Inflammatory macrophage treated with lipopolysaccharide for 1 hour (primary cell): ENCODE results near the gene PTRH1.

Experiments
- DNase-seq, 2 donors: peaks; one replicate each; pipeline ENCODE4 v3.0.0-alpha.2; 2020 to 2022

The PTRH1 gene

DNA sequence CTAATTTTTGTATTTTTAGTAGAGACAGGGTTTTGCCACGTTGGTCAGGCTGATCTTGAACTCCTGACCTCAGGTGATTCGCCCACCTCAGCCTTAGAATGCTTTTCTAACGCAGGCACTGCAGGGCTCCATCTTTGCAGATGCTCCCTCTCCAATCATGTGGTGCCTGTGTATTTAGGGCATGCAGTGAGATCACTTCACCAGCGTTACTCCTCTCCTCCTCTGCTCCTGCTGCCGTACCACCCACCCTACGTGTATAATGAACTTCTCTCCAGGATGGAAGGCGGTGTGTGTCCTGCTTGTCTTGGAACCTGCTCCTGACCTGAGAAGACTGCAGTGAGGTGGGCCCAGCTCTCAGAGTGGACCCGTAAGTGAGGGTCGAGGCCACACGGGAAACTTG, 22.3 kb downstream of the PTRH1 start:
- DNase-seq, result no peak

DNA sequence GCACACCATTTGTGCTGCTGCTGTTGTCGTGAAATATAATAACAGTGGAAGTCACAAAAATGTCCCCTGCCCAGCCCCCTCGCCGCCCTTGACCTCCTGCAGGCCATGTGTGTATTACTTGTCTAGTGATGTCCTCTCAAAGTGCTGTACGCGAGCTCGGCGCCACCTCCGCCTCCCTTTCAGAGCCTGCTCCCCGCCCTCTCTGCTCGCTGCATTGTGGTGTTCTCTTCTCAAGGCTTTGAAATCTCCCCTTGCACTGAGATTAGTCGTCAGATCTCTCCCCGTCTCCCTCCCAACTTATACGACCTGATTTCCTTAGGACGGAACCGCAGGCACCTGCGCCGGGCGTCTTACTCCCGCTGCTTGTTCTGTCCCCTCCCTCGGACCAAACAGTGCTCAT, 23.4 kb downstream of the PTRH1 start:
- DNase-seq, result no peak

DNA sequence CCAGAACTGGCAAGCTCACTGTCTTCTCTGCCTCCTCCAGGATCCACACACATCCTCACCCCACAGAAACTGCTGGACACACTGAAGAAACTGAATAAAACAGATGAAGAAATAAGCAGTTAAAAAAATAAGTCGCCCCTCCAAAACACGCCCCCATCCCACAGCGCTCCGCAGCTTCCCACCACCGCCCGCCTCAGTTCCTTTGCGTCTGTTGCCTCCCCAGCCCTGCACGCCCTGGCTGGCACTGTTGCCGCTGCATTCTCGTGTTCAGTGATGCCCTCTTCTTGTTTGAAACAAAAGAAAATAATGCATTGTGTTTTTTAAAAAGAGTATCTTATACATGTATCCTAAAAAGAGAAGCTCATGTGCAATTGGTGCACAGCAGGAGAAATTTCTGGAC, 24.7 kb downstream of the PTRH1 start:
- no peak for DNase-seq

DNA sequence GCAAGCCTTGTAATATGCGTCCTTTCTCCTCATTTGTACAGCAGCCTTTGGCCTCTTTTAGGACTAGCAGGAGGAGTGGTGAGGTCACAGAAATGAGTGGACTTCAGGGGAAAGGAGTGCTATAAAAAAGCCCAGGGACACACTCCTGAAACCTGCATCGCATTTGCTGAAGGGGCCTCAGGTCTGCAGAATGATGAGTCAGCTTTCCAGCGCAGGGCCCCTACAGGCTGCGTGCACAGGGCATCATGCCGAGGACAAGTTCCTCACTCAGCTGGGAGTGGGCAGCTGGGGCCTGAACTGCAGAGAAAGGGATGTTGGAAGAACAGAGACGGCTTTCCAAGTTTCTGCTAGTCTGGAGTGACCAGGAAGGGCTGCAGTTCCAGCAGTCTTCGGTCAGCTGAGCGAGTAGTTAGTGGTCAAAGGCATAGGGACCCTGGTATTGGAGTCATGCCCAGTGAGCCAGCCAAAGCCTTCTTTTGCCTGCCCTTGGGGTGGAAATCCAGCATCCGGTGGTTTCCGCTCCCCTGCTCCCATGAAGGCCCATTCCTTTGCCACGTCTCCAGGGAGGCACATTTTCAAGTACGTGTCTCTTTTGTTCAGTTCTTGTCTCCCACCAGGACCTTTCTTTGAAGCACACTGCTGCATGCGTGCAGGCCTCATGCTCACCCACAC, 26.0 kb downstream of the PTRH1 start:
- DNase-seq, result no peak

DNA sequence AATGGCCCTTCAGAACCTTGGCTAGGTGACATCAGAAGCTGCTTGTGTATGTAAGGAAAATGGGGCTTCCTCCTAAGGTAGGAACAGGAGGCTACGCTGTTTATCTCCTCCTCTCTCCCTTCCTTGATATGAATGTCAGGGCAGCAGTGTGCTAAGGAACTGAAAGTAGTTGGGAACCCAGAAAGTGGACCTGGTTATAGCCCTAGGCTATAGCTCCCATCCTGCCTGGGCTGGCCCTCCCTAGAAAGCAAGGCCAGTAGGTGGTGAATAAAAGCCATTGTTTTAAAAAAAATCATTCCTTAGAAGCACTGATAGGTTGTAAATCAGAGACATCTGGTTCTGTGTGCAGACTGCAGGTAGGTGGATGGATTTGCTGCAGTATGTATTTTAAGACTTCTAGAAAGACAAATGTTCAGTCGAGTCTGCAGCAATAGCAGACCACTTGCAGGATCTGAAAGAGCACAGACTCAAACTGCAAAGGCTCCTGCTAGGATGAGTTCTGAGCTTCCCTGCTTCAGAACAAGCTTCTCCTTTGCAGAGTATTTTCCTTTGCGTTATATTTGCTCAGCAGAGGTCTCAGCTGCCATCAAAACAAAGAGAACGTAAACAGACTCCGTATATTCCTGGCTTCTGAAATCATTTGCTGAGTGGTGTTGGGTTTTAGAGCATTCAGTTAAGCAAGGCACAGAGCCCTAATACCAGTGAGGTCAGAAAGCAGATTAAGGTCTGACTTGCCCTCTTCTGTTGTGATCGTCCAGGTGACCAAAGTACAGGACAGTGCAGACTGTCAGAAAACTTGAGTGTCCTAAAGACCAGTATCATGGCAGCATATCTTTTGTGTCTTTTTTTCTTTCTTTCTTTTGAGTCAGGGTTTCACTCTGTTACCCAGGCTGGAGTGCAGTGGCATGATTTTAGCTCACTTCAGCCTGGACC, 28.7 kb downstream of the PTRH1 start:
- no peak for DNase-seq

DNA sequence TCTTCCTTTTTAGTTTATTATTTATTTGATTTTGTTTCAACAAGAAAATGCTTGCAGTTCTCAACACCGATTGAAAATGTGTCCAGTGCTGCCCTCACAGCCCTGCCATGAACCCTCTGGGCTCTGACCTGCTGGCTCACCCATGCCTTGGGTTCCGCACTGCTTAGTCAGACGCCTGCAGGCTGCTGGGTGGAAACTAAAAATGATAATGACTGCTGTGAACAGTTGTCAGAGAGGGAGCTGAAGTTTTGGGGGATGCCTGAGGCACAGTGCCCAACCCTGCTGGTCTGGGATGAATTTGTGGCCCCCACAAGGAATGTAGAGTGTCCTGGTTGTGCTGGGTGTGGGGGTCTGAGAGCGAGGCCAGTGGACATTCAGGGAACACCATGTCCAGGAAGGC, 30.9 kb downstream of the PTRH1 start:
- no peak for DNase-seq

DNA sequence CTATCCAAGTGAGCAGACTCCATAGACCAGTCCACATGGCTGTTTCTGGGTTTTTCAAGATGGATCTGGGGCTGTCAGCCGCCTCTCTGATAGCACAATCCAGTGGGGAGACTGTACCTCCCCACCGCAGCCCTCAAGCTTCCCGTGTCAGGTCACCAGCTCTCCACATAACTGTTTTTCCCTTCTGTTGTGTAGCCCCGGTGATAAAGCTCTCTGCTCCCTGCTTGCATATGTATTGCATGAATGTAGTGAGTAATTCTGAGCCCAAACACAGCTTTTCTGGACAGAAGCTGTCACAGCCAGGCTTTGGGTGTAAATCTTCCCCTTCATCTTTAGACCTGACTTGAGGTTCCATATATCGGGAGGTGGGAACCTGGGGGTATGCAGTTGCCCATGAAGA, 31.7 kb downstream of the PTRH1 start:
- no peak for DNase-seq

DNA sequence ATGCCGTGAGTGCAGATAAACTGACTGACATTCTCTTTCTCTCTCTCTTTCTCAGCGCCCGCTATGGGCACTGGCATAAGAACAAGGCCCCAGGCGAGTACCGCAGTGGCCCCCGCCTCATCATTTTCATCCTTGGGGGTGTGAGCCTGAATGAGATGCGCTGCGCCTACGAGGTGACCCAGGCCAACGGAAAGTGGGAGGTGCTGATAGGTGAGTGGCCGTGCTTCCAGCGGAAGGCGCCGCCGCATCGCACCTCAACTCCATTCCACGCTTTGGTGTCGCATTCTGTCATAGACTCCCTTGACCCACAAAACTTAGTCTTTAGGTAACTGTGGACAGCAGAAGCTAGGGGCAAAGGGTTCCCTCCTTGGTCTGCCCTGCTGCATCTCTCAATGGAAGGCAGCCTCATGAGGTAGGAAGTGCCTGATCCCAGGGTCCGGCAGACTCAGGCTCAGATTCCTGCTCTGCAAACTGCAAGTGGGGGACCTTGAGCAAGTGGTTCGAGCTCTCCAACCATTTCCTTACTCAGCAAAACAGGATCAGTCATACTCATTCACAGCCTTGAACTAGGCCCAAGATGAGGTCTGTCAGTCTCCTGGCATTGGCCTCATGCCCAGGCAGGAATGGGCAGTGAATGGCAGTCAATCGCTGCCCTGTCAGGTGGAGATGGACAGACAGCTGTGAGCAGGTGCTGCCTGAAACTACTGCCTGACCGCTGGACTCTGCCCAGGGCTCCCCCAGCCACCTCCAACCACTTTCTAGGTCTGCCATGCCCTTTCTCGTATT, 32.9 kb downstream of the PTRH1 start:
- no peak for DNase-seq

DNA sequence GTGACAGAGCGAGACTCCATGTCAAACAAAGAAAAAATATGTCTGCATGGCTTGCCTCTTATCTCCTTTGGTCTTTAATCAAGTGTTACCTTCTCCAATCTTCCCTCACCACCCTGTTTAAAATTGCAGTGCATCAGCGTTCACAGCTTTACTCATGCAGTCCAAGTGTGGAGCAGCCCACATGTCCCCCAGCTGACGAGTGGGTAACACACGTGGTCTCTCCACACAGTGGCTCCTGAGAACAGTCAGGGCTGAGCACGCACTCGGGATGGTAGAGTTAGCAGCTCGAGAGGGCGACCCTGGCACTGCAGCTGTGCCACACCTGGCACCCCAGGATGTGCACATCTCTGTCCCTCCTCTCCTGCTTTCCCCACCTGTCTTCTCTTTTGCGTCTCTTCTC, 34.6 kb downstream of the PTRH1 start:
- DNase-seq, result no peak

DNA sequence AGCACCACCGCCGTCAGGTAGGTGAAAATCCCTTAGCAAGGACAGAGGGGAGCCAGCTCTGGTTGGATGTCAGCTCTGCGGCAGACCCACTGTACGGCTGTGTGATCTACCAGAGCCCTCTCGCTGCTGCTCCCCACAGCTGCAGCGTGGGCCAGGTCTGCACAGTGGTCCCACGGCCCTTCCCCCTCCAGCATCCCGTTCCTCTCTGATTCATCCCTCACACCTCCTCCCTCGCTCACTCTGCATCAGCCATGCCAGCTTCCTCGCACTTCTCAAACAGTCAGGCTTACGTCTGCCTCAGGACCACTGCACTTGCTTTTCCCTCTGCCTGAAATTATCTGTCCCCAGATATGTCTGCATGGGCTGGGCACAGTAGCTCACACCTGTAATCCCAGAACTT, 35.2 kb downstream of the PTRH1 start:
- no peak for DNase-seq

DNA sequence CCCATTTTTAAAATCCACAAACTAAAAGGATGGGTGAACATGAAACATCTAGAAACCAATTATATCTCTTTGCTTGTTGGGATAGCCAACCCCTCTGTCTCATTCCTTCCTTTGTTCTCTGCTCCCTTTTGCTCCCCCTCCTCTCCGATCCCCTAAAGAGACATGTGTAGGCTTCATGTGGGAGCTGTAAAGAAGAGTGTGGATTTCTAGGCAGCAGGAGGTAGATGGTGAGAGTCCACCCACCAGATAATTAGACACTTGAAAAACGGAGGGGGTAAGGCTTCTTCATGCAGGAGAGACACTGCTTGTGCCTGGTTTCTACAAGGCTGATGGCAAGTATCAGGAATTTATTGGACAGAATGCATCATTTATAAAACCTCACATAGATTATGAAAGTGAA, 36.0 kb downstream of the PTRH1 start:
- no peak for DNase-seq

DNA sequence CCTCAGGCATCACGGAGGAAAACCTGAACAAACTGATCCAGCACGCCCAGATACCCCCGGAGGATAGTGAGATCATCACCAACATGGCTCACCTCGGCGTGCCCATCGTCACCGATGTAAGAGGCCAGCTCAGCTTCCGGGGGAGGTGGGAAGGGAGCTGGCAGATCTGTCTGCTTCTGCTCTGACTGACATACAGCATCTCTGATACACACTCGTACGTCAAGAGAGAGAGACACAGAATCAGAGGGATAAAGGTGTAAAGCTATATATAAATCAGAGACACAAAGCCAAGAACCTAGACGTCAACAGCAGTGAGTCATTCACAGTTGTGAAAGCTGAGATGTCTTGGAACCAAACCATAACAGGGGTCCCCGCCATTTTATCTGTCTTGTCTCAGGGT, 38.8 kb downstream of the PTRH1 start:
- no peak for DNase-seq

DNA sequence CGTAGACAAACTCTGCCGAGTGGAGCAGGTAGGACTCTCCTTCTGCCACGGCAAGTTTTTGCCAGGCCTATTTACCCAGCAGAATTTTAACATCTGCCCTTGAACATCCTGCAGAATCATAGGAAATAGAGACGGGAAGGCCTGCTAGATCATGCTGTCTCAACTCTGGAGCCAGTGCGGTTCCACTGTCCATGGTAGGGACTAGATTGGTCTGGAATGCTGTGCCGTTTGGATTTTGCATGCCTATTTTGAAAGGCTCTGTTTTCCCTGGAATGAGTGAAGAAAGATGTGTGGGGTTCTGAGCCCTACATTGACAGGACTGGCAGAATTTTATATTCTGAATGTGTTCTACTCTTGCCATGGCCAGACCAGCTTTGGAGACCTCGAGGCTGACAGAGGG, 42.2 kb downstream of the PTRH1 start:
- DNase-seq, result no peak

DNA sequence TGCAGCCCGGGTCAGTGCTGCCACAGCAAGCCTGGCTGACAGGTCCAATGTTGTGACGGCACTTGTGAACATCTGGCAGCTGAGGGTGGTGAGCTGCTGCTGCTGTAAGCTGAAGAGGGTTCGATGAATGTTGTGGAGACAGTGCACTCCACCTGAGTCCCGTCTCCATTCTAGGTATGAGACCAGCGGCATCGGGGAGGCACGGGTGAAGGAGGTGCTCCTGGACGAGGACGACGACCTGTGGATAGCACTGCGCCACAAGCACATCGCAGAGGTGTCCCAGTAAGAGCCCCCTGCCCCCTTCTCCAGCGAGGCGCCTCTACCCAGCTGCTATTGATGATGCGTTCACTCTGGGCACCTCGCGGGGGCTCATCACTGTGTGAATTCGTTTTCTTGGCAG, 47.6 kb downstream of the PTRH1 start:
- no peak for DNase-seq

DNA sequence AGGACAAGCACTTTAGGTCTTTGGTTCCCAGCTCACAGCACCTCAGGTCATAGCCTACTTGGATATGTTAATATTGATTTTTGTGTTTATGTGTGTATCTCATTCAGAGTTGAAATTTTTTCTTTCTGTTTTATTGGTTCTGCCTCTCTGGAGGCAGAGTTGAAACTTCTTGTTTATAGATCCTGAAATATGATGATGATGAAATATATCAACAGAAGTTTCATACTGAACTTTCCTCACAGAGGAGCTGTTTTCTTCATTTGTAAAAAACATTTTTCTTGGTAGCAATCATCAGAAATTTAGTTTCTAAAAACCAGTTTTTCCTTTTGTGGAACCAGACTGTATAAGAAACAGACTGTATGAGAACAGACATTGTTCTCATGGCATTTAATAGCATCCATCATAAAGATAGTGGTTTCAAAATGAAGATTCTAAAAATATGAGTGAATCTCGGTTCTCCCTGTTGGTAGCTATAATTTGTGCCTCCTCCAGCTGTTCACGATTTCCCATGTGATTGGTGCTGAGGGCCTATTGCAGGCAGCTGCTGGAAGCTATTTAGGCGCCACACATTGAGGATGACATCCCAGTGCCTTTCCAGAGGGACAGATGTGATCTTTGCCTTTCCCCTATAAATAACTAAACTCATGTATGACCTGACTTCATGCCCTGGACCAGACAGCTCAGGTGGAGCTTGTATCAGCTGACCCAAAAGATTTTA, 48.2 kb downstream of the PTRH1 start:
- DNase-seq, result peak in 1 of 2 donors; percentile 3

DNA sequence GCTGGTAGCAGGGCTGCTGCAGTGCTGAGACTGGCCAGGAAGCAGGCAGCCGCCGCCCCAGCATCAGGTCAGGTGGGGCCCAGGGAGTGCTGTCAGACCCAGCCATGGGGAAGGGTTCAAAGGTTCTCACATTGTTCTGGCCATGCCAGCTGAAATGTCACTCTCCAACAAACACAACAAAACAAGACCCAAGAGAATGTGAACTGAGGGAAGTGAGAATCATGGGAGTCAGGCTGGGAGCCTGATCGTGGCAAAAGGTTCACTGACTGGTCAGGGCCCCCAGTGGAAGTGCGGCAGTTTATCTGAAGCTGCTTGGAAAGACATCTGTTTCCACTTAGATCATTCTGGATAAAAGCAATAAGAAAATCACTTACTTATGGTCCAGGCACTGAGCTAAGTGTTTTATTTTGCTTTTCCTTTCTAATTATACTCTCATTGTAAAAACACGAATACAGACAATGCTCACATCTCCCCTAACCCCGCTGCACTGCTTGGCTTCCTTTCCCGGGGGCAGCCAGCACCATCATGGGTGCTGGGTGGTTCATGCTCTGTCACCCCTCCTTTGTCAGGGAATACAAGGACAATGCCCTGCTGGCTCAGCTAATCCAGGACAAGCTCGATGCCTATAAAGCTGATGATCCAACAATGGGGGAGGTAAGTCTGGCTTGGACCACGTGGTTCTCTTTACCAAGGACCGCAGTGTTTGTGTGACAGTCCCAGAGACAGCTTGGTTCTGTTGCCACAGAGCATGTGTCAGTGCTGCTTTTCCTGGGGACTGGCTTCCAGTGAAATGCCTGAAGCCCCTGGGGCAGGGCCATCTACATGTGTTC, 50.6 kb downstream of the PTRH1 start:
- DNase-seq, result no peak

DNA sequence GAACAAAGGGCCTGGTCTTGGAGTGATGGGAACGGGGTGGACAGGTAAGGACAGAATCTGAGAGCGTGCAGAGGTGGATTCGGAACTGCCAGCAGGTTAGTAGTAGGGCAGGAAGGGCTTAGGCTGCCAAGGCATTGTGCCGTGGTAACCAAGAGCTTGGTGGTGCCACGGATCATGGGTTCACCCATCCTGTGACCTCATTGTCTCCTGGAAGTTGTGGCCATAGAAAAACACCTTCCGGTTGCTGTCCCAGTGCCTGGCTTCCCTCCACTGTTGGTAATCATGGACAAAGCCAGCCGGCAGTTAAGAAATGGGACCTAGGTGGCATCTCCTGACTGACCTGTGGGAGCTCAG, 51.2 kb downstream of the PTRH1 start:
- no peak for DNase-seq
